Prostate gland (tissue), 2 donors: ENCODE results near the gene CTCF.

Experiments used
- CTCF ChIP-seq, 4 experiments: fragments of 200-600 bp in 2 of 4; fragments of 450-650 bp in 2 of 4; sonication (generic) in 2 of 4; IDR thresholded peaks; 1 replicate in 3 of 4; 2 replicates in 1 of 4; pipeline ENCODE4 v1.5.1; 2016 to 2019; ENCODE audit warnings: antibody characterized with exemption in 4 of 4, mild to moderate bottlenecking in 2 of 4, moderate library complexity in 2 of 4
- POLR2A ChIP-seq: fragments of 450-650 bp; IDR thresholded peaks from one replicate; pipeline ENCODE4 v1.6.1; 2016; ENCODE audit warnings: antibody characterized with exemption, mild to moderate bottlenecking

DNA sequence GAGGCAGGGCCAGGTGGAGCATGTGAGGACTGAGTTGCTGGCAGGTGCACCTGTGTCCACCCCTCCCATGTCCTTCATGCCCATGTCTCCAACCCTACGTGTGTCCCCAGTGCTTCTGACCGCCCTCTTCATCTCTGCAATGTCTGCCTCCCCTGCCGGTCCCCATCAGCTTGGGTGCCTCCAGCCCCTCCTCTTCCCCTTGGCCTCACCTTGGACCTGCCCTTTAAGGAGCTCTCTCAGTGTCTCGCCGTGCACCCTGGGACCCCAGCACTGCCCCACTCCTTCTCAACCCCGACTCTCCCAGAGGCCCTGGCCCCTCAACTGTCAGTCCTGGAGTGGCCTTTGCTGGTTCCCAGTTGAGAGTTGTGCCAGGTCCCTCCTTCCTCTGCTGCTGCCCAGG lies 18.7 kb upstream of the CTCF start:
- no peak for TF ChIP-seq CTCF (IDR thresholded peaks at IDR 0.05)
- TF ChIP-seq POLR2A = no peak
